GM19240 (cell line): ENCODE data around the gene GABBR2.

ENCODE experiments used
- DNase-seq: peaks from one replicate; pipeline ENCODE4 v3.0.0; 2011; ENCODE audit warnings: low spot score; ENCODE audit not compliant: insufficient read length

The GABBR2 gene

DNA sequence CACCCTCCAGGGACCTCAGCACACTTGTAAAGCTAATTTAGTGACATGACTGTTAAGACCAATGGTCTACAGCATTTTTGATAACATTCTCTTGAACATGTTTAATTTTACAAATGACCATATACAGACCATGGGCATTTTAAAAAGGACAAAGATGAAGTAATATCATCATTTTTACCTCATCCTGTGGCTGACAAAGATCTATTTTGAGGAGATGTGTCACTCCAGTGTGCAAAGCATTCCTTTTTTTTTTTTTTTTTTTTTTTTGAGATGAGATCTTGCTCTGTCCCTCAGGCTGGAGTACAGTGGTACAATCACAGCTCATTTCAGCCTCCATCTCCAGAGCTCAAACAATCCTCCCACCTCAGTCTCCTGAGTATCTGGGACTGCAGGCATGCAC lies 335.1 kb downstream of the GABBR2 start:
- DNase-seq = no peak

DNA sequence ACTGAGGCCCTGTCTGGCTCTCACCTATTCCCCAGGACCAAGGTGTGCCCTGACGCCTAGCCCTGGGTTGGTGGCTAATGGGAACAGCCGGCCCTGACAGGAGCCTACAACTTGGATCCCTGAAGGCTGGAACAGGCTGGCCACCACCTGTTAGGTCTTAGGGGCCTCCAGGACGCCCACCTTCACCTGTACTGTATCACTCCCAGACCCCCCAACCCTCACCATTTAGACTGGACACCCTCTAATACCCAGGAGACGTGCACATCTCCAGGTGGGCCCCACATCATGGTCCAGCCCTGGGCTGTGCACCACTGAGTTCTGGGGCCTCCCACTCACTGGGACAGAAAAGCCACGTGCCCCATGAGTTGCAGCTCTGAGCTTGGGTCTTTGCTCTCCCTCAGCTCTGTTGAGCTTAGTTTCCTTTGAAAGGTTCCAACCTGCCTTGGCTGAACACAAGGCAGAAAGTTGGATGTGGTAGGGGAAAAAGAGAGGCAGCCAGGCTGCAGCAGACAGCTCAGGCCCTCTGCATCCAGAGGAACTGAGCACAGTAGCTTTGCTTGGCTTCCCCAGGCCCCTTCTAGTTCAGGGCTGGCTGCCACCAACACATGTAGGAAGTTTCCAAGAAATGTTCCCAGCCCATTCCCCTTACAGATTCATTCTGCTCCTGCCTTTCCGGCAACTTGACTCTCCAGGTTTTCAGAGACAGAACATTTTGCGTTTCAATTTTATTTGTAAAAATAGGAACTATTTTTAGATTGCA lies 336.5 kb downstream of the GABBR2 start:
- no peak for DNase-seq

DNA sequence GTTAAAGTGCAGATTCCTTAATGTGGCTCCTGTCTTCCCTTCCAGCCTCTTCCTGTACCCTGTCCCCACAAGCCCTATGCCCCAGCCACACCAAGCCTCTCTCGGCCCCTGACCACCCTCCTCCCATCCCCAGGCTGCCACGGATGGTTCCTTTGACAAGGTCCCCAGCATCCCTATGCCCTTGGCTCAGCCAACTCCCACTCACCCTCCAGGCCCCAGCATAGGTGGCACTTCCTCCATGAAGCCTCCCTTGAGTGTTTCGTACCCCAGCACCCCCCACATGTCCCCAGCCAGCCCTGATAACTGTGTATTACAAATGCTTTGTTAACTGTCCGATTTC lies 337.8 kb downstream of the GABBR2 start:
- DNase-seq = no peak

DNA sequence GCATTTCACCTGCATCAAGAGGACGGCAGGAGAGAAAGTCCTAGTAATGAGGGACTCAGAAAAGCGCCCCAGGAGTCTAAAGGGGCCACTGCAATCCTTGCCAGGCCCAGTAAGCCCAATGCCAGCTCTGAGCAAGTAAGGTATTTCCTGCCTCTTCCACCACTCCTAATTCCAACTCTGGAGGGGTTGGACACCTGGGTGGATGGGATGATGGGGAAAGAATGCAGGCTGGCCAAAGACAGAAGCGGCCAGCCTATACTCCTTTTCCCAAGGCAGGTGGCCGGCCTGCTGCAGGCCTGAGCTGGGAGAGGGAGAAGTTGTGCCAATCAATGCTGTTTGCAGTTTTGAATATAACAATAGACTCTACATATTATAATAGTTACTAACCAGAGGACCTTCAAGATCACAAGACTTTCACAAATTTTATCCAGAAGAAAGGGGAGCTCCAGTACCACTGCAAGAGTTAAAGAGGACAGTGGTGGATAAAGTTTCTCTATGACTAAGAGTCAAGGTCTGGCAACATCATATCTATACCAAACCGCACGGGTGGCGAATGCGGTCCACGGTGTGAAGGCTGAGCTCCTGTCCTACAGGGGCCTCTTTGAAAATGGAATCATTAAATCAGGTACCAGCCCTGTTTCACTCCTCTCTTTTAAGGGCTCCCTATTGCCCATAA lies 338.3 kb downstream of the GABBR2 start:
- no peak for DNase-seq

DNA sequence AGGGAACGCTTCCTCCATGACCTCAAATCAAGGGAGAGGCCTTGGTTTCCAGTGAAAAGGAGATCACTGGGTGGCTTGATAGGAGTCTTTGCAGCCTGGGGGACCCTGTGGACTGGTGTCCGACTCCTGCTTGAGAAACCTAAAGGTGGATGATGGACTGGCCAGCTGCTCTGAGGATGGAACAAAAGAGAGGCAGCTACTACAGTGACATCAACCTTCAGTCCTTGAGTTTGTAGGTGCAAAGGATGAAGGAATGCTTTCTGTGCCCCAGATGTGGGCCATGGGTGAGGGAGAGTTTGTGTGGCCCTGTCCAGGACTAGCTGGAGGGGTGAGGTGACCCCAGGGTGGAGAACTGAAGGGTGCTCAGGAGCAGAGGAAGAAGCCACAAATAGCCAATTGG lies 338.8 kb downstream of the GABBR2 start:
- DNase-seq = no peak

DNA sequence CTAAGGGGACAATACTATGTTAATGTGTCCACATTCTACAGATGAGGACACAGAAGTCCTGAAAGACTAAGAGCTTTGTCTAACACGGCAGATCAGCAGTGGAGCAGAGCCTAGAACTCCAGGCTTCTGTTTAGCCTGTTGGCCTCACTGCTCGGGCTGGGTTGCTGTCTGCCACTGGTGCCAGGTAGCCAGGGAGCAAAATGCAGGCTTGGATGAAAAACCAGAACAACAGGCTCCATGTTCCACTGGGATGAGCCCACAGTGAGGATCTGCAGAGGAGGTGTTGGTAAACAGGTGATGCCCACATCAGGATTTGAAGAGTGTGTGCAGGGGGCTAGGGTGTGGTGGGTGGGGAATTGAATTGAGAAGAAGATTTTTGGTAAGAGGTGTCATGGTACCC lies 339.3 kb downstream of the GABBR2 start:
- DNase-seq = no peak

DNA sequence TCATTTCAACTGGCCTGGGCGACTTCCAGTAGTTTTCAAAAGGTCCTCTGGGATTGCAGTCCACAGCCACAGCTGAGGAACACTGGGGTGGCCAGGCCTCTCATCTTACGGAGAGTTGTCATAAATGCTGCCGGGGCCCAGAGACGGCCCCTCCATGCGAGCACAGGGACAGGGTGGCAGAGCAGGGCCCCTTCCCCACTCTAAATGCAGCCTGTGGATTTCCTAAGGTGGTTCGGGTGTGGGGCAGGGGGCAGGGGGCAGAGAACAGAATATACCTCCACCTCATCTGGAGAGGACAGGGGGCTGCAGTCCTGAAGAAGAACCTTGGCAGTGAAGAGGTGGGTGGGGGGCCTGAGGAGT lies 339.7 kb downstream of the GABBR2 start:
- no peak for DNase-seq

DNA sequence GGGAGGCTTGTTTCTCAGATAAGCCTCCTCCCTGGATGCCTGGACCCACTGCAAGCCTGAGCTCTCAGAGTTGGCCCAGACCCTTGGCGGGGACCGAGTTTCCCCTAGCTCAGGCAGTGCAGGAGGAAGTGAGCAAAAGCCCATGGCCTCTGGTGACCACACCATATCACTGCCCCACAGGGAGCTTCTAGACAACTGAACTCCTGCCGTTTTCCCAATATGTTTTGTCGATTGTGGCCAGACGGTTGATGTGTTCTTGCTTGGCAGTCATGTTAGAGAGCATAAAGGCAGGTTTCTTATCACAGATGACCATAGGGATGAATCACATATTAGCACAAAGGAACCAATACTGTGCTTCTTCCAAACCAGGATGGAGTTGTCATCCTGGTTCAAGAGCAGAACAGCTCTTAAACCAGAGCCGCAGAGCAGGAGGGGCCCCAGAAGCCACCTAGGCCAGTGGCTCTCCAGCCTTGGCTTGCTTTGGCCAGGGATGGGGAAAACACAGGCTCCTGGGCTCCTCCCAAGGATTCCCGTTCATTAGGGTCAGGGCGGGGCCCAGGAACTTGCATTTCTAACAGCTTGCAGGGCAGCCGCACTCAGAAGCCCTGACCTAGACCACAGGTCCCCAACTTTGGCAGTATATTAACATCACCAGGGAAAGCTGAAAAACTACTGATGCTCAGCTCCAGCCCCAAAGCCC lies 340.2 kb downstream of the GABBR2 start:
- no peak for DNase-seq

DNA sequence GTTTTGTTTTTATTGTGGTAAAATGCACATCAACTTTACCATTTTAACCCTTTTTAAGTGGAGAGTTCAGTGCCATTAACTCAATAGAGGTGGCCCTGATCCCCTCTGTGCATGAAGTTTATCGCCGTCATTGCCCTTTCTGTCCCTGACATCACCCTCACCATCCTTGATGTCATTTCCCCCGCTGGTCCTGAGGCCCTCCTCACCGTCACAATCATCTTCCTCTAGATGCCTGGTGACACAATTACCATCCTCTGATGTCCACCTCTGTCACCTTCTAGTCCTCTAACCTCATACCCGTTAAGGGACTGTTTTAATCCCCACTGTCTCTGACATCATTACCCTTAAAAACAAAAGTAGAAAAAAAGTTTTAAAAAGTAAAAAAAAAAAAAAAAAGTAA lies 340.8 kb downstream of the GABBR2 start:
- no peak for DNase-seq

DNA sequence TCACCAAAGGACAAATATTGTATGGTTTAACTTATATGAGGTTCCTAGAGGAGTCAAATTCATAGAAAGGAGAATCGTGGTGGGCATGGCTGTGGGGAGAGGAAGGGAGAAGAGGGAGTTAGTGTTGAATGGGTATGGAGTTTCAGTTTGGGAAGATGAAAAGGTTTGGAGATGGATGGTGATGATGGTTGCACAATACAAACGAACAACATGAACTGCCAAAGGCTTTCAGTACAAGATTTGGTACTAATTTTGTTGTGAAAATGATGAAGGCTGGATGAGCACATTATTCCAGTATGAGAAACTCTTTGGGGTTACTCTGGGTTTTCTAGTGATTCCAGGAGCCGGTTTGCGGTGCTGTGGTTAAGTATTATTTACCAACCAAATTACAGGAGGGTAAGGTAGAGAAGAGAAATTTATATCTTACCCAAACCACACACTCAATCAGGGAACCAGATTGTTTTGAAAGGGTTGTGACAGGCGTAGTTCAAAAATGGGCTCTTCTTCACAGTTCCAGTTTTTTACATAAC lies 341.3 kb downstream of the GABBR2 start:
- no peak for DNase-seq

DNA sequence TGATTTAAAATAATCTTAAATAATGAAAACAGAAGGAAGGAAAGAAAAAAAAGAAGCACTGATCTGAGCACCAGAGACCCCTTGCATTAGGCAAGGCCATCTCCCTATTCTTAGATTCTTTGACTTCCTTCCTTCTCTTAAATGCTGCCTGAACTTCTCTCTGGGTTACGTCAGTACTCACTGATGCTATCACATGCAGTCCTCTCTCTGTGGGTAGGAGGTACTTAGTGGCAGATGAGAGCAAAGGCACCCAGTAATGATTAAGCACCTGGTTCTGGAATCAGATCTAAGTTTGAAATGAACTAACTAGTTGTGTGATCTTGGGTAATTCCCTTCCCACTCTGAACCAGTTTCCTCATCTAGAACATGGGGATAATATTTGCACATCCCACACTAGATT lies 343.0 kb downstream of the GABBR2 start:
- no peak for DNase-seq

DNA sequence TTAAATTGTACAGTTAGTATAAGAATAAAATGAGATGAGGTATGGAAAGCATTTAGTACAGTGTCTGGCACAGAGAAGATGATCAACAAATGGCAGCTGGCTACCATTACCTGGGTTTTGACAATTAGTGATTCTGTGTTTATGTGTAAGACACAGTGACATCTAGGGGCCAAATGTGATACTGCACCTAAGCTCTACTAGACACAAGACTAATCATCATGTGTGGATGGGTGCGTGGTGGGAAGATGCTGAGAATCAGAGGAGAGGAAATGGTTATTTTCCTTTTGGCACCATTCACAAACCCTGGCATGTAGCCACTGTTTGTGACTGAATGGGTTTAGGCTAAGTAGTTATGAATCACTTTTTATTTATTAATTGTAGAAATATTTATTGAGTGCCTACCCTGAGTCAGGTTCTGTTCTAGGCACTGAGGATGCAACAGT lies 343.5 kb downstream of the GABBR2 start:
- DNase-seq = no peak

DNA sequence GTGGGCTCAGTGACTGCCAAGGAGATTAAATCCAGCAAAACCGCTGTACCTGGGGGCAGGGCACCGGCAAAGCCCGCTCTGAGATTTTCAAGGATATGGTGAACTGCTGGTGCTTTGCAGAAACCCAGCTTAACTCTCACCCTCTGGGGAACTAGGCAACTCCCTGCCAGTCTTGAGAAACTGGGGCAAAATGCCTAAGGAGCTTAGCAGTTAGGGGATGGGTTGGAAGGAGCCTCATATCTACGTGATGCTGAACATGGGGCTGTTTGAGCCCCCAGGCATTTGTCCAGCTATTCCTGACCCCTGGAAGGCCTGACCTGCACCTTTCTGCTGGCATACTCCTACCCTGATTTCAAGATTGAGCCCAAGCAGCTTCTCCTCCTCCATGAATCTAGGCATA lies 344.6 kb downstream of the GABBR2 start:
- no peak for DNase-seq

DNA sequence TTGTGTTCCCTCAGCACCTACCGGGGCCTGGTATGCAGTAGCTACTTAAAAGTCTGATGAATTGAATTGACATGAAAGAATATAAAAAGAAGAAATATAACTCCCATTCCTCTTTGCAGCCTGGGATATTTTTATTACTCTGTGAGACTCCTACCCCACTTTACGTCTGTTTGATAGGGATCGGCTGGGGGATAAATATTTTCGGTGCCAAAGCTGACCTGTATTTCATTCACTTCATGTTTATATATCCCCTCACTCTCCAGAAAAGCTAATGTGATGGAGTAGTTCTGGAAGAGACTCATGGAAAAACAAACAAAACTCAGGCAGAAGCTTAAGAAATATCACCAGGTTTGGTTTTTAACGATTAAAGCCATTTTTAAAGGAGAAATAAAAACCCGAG lies 345.1 kb downstream of the GABBR2 start:
- DNase-seq = no peak

DNA sequence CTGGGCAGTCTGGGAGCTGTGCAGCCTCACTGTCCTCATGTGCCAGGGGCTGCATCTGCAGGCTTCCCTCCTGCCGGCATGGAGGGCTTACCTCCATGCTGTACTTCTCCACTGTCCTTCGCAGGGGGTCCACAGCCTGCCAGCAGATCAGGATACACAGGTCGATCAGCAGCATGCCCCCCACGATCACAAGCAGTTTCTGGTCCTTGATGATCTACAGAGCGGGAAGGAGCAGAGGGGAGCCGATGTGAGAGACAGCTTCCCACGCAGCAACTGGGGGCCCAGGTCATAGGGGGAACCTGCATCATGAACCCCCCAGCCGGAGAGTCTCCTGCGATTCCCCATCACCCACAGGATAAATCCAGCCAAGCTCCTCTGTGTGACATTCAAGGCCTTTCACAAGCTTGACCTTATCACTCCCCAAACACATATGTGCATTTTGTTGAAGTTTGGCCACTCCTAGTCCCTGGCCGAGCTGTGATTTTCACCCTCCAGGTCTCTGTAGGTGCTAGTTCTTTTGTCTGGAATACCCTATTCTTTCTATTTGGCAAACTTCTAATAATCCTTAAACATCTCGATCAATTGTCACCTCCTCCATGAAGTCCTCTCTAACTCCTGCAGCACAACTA lies 346.0 kb downstream of the GABBR2 start:
- no peak for DNase-seq

DNA sequence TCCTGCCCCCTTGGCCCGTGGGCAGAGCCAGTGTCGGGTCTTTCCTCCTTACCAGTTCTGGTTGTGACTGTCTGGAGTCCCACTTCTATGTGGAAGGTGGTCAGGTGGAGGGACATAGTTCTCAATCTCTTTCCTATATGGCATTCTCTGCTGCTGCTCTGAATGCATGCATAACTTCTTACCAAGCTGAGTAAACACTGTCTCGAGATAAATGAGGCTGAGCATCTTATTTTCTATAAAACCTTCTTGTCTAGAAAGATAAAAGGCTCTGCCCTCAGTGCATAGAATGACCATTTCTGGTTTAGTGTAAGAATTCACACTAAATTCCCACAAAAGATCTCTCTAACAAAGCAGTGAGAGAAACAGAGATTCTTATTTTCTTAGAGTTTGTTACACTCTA lies 347.1 kb downstream of the GABBR2 start:
- no peak for DNase-seq

DNA sequence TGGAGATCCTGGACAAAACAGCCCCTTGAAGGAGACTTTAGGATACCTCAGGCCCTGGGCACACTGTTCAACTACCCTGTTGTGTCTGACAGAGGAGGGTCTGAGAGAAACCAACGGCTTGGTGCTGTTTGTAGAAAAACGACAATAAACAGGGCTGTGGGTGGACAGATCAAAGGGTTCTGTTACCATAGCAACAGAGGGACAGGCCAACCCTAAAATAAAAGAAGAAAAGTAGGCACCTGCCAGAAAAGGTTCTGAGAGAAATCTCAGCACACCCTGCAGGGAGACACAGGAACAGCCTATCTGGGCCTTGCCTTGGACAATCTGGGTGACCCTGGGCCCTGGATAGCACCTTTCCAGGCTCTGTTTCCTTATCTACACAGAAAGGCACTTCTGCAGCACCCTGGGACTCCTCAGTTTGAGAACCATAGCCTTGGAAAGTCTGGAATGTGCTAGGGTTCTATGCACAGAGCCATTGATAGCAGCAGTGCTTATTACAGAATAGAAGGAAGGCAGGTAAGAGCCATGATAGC lies 348.5 kb downstream of the GABBR2 start:
- DNase-seq = no peak

DNA sequence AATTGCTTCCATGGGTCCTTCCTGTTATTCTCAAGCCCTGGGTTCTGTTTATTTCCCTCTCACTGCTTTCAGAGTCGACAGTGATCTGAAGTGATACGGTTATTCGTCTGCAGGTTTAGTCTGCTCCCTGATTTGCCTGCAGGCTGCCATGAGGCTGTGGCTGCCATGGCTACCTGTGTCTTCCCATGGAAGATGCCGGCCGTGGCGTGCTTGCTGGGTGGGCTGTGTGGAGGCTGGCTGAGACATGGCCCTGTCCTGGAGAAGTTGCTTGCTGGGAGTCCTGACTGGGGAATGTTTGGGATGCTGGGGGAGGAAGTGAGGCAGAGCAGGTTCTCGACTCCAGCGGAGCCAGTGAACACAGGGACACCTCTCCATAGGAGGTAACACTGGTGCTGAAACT lies 349.2 kb downstream of the GABBR2 start:
- no peak for DNase-seq

DNA sequence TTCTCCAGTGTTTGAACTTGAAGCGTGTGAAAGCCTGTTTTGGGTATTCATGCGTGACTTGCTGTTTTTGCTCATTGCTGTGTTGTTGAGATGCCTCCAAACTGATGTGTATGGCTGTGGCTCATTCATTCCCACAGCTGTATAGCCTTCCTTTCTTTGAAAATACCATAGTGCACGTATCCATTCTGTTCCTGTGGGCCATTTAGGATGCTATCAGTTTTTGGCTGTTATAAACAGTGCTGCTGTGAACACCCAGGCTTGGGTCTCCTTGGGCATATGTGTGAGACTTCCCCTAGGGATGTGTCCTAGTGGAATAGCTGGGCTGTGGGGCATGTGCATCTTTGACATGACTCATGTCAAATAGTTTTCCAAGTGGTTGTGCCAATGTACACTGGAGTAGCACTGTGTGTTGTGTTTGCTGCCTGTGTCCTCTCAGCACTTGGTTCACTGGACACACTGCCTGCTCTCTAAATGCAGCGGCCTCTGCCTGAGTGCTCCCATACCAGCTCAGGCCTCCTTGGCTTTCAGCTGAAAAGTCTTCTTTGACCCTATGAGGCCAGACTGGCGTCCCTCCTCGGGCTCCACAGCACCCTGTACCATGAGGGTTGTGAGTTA lies 350.7 kb downstream of the GABBR2 start:
- no peak for DNase-seq

DNA sequence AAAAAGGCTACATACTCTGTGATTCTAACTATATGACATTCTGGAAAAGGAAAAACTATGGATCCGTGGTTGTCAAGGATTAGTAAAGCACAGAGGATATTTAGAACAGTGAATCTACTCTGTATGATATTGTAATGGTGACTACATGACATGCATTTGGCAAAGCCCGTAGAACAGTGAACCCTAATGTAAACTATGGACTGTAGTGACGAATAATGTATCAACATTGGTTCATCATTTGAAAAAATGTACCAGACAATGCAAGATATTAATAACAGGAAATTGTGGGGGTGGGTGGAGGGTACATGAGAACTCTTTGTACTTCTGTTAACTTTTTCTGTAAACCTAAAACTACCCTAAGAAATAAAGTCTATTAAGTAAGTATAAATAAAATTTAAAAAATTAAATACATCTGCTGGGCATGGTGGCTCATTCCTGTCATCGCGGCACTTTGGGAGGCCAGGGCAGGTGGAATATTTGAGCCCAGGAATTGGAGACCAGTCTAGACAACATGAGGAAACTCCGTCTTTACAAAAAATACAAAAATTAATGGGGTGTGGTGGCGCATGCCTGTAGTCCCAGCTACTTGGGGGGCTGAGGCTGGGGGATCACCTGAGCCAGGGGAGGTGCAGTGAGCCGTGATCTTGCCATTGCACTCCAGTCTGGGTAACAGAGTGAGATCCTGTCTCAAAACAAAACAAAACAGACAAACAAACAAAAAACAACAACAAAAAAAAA lies 351.6 kb downstream of the GABBR2 start:
- no peak for DNase-seq

DNA sequence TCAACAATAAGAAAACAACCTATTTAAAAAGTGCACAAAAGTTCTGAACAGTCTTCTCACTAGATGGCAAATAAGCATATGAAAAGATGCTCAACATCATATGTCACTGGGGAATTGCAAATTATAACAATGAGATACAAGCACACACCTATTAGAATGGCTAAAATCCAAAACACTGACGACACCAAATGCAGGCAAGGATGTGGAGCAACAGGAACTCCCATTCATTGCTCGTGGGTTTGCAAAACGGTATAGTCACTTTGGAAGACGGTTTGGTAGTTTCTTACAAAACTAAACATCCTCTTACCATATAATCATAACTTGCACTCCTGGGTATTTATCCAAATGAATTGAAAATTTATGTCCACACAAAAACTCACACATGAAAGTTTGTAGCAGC lies 352.4 kb downstream of the GABBR2 start:
- no peak for DNase-seq
